Thoracic aorta (tissue), 2 donors: ENCODE measurements around the gene STK25. TPM values are rescaled to one million over a fixed set of nuclear protein-coding genes. Genes with fewer than 3 reads are reported as not detected.

Experiments
- ATAC-seq: fragments of 150-250 bp; one replicate; pipeline ENCODE4 v1.8.0; 2017; ENCODE audit warnings: low read depth; ENCODE audit not compliant: insufficient number of reproducible peaks, low FRiP score
- DNase-seq: peaks from one replicate; pipeline ENCODE4 v3.0.0-alpha.2; 2020; ENCODE audit warnings: low spot score
- H3K27ac ChIP-seq, 2 donors: fragments of 200-600 bp; sonication (generic); 1 replicate in 1 of 2; 2 replicates in 1 of 2; pipeline ENCODE4 v1.5.1; 2016; ENCODE audit warnings: mild to moderate bottlenecking in 2 of 2, moderate library complexity in 2 of 2
- H3K27me3 ChIP-seq: fragments of 200-600 bp; sonication (generic); replicated peaks from 2 replicates; pipeline ENCODE4 v1.6.0; 2016; ENCODE audit warnings: mild to moderate bottlenecking; ENCODE audit not compliant: insufficient read depth
- H3K36me3 ChIP-seq: fragments of 200-600 bp; sonication (generic); one replicate; pipeline ENCODE4 v1.5.1; 2016
- H3K4me1 ChIP-seq, 2 donors: fragments of 200-600 bp; sonication (generic); 1 replicate in 1 of 2; 2 replicates in 1 of 2; pipeline versions ENCODE4 v1.5.1 to v1.6.0; 2016; ENCODE audit warnings: low read depth in 2 of 2, mild to moderate bottlenecking in 1 of 2; ENCODE audit not compliant: control insufficient read depth in 1 of 2
- H3K4me3 ChIP-seq: fragments of 200-600 bp; sonication (generic); 2 replicates; pipeline ENCODE4 v1.5.1; 2016; ENCODE audit warnings: mild to moderate bottlenecking
- H3K9me3 ChIP-seq: fragments of 200-600 bp; sonication (generic); 2 replicates; pipeline ENCODE4 v1.5.1; 2016
- CTCF ChIP-seq: fragments of 200-600 bp; sonication (generic); IDR thresholded peaks from one replicate; pipeline ENCODE4 v1.5.1; 2019; ENCODE audit warnings: antibody characterized with exemption
- total RNA-seq, 2 donors: library from RNA; depleted of rRNA; stranded (reverse); fragments of >200 nt; gene quantifications; one replicate each; pipeline versions ENCODE4 v1.1.0 to v1.2.3, GENCODE V29; 2016

The STK25 gene
- total RNA-seq, 2 donors from 2014 or later = 180 to 279 TPM

DNA sequence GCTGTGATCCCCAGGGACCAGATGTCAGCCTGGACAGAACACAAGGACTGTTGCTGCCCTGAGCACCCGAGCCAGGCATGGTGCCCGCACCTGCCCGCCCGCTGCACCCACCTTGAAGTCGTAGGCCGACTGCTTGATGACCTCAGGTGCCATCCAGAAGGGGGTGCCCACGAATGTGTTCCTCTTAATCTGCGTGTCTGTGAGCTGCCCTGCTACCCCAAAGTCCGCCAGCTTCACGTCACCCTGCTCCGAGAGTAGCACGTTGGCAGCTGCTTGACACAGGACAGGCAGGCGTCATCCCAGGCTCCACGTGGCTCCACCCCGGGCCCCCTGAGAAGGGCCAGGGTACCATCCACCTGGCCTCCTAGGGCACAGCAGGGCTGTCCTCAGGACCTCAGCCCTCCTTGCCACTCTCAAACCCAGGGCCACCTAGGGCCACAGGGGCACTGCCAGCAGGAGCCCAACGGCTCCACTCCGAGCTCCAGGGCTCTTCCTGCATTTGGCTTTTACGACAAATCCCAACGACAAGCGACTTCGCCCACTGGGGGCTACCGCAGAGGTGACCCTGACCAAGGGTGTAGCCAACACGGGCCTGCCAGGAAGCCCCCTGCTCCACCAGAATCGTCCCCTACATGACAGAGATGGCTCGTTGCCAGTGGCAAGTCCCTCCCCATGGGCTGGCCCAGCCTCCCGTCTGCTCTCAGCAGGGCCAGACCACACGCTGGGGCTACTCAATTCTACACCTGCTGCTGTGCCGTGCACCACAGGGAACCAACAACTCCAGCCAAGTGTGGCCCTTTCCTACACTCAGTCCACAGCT is 9.0 kb downstream of the STK25 start:
- Histone ChIP-seq H3K36me3 (peaks cover 46% of the 10 kb centered on the region), H3K9me3 (no peaks in the 10 kb centered on the region)

GRCh38 chr2:241498115-241499070 is 10.0 kb downstream of the STK25 start:
- H3K9me3 ChIP-seq = no peaks in the 10 kb centered on the region
- ATAC-seq (no peak), DNase-seq (no peak)
- peaks cover 52% of the 10 kb centered on the region for H3K36me3 ChIP-seq
- no peaks in the 10 kb centered on the region for H3K4me1 ChIP-seq
- no peak overlapping the region for H3K27ac ChIP-seq
- no peak for TF ChIP-seq CTCF
- no peak overlapping the region for H3K4me3 ChIP-seq
- H3K27me3 ChIP-seq = no peaks in the 10 kb centered on the region

More for the DNA sequence above, 9.0 kb downstream of the STK25 start:
- TF ChIP-seq CTCF = no peak
- ATAC-seq (no peak), DNase-seq (no peak)
- Histone ChIP-seq H3K4me3 (no peak overlapping the region), H3K27me3 (no peaks in the 10 kb centered on the region), H3K27ac (no peak overlapping the region), H3K4me1 (peaks cover 0 to under 1% of the 10 kb centered on the region in 2 donors)

DNA sequence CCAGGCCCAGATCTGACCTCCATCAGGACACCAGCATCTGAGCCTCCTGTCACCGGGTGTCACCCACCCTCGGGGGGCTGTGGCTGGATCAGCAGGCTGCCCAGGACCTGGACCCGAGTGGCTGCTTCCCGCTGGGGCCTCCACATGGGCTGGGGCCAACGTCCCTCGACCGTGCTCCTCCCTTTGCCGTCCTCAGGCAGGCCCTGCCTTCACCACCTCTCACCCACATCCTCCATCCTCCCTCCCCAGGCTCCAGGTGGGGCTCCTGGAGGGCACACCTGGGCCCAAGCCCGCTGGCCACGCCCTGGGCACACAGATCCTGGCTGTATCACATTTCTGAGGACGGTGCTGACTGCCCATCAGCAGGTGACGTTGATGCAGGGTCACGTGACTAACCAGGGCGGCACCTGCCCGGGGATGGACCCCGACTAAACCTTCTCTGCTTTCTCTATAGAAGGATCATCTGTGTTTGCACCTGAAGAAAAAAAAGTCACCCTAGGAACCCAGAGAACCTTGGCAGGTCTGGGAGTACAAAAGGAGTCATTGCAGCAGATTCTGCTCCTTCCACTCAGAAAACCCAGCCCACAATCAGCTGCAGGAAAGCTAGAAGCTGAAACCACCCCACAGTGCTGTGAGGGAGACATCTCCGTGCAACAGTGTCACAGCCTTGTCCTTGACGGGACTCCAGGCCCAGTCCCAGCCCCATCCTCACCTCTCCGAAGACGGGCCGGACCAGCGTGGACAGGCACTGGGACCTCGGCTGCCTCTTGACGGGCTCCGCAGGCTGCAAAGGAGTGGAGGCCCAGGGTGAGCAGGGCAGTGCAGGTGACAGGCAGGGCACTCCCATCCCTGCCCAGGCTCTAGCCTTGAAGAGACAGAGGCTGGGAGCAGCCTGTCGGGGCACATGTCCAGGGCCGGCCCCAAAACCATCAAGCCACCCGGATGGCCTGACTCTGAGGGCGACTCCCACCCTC is 11.2 kb downstream of the STK25 start:
- no peak overlapping the region for H3K4me3 ChIP-seq
- no peak for ATAC-seq
- peaks cover 52% of the 10 kb centered on the region for H3K36me3 ChIP-seq
- no peaks in the 10 kb centered on the region for H3K4me1 ChIP-seq
- no peak for TF ChIP-seq CTCF
- no peak overlapping the region for H3K27ac ChIP-seq
- no peaks in the 10 kb centered on the region for H3K9me3 ChIP-seq
- DNase-seq = no peak
- H3K27me3 ChIP-seq = no peaks in the 10 kb centered on the region

GRCh38 chr2:241496003-241496707 is 12.2 kb downstream of the STK25 start:
- peaks cover 48% of the 10 kb centered on the region for H3K36me3 ChIP-seq
- no peaks in the 10 kb centered on the region for H3K4me1 ChIP-seq
- no peak overlapping the region for H3K4me3 ChIP-seq
- H3K9me3 ChIP-seq = no peaks in the 10 kb centered on the region
- ATAC-seq (no peak), DNase-seq (no peak)
- no peak overlapping the region for H3K27ac ChIP-seq
- no peak for TF ChIP-seq CTCF
- H3K27me3 ChIP-seq = no peaks in the 10 kb centered on the region
